Choroid plexus epithelial cell (primary cell): ENCODE measurements around the gene NUMBL.
"Not testable (repeated sequence)": the region's sequence is repeated elsewhere in the genome, so short reads cannot be mapped to it uniquely, and the experiment has no call there.

Experiments used
- DNase-seq: peaks from one replicate; pipeline ENCODE4 v3.0.0-alpha.2; 2010; ENCODE audit warnings: low read depth
- H3K4me3 ChIP-seq: 2 replicates; pipeline ENCODE4 v1.5.1; 2011; ENCODE audit warnings: low read depth, mild to moderate bottlenecking, control low read depth, low read length, moderate library complexity
- TF ChIP-seq, protein P1 (sequence below): conservative IDR thresholded peaks from 2 replicates; pipeline ENCODE4 v1.5.1; 2011; ENCODE audit warnings: low read depth, mild to moderate bottlenecking, control low read depth, inconsistent platforms, low read length, moderate library complexity

The NUMBL gene

DNA sequence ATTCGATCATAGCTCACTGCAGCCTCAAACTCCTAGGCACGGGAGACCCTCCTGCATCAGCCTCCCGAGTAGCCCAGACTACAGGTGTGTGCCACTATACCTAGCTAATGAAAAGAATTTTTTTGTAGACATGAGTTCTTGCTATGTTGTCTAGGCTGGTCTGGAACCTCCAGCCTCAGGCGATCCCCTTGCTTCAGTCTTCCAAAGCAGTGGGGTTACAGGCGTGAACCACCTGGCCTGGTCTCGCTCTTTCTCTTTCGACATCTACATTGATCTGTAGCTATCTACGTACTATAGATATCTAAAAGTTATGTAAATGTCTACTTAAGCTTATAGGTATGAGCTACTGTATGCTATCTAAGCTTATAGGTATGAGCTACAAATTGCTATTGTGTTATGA lies 32.4 kb downstream of the NUMBL start:
- no peak overlapping the region for H3K4me3 ChIP-seq
- TF ChIP-seq, protein P1, sequence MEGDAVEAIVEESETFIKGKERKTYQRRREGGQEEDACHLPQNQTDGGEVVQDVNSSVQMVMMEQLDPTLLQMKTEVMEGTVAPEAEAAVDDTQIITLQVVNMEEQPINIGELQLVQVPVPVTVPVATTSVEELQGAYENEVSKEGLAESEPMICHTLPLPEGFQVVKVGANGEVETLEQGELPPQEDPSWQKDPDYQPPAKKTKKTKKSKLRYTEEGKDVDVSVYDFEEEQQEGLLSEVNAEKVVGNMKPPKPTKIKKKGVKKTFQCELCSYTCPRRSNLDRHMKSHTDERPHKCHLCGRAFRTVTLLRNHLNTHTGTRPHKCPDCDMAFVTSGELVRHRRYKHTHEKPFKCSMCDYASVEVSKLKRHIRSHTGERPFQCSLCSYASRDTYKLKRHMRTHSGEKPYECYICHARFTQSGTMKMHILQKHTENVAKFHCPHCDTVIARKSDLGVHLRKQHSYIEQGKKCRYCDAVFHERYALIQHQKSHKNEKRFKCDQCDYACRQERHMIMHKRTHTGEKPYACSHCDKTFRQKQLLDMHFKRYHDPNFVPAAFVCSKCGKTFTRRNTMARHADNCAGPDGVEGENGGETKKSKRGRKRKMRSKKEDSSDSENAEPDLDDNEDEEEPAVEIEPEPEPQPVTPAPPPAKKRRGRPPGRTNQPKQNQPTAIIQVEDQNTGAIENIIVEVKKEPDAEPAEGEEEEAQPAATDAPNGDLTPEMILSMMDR: no peak
- DNase-seq: no peak

- H3K4me3 ChIP-seq, DNase-seq: not testable (repeated sequence)
Observed at GRCh38 chr19:40655684-40656083, 34.8 kb downstream of the NUMBL start.

DNA sequence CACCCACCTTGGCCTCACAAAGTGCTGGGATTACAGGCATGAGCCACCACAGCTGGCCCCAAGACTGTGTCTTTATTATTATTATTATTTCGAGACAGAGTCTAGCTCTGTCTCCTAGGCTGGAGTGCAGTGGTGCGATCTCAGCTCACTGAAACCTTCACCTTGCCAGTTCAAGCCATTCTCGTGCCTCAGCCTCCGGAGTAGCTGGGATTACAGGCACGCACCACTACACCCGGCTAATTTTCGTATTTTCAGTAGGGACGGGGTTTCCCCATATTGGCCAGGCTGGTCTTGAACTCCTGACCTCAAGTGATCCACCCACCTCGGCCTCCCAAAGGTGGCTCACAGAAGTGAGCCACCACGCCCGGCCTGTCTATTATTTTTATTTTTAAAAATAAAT lies 38.1 kb downstream of the NUMBL start:
- not testable (repeated sequence) for H3K4me3 ChIP-seq, DNase-seq

- TF ChIP-seq, protein P1: no peak
- DNase-seq: peak; percentile 43
- no peak overlapping the region for H3K4me3 ChIP-seq
Observed at GRCh38 chr19:40650749-40651305, 39.6 kb downstream of the NUMBL start.

DNA sequence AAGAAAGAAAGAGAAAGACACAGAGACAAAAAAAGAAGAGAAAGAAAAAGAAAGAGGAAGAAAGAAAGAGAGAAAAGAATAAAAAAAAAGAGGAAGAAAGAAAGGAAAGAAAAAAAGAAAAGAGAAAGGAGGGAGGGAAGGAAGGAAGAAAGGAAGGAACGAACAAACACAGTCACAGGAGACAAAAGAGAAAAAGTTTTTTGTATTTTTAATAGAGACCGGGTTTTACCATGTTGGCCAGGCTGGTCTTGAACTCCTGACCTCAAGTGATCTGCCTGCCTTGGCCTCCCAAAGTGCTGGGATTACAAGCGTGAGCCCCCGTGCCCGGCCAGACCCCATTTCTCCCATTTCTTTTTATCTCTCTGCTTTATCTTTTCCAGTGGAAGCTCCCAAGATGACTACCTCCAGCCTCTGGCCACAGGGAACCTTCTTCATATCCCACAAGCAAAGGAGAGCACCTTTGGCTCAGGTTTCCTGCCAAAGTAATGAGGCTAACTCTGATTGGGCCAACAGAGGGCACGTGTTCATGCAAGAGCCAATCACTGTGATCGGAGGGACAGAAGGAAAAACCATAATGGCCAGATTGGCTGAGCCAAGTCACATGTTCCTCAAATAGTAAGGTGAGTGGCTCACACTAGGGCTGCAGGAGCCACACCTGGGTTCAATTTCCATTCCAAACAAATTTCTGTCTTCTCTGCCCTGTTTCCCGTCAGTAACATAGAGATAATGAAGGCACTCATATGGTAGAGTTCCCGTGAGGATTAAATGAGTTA lies 40.4 kb downstream of the NUMBL start:
- DNase-seq, H3K4me3 ChIP-seq: not testable (repeated sequence)

DNA sequence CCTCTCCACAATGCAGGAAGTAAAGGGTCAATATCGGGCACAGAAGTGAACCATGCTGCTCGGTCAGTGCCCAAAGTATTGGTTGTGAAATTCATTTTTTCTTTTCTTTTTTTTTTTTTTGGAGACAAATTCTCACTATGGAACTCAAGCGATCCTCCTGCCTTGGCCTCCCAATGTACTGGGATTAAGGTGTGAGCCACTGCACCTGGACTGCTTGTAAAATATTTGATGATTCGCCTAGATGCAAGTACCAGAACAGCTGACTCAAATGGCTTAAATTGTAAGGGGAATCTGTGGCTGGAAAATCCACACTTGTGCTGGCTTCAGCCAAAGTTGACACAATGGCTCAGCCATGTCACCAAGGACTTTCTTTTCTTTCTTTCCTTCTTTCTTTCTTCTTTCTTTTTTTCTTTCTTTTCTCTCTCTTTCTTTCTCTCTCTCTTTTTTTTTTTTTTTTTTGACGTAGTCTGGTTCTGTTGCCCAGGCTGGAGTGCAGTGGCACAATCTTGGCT lies 43.7 kb downstream of the NUMBL start:
- no peak overlapping the region for H3K4me3 ChIP-seq
- TF ChIP-seq, protein P1: no peak
- no peak for DNase-seq

DNA sequence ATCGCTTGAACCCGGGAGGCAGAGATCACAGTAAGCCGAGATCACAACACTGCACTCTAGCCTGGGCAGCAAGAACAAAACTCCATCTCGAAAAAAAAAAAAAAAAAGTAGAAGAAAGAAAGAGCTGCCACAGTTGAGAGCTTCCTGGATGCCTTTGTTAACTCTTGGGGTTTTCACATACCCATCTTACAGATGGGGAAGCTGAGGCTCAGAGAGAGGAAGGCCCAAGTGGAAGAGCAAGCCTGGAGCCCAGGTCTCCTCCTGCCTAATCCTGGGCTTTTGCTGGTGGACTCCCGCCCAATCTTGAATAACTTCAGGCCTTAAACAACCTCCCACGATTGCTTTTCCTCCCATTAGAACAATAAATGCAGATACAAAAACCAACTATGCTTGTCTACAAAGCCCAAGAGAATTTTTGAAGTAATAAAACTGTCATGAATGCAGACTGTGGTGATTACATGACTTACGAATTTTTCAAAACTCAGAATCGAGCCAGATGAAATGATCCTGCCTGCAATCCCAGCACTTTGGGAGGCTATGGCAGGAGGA lies 47.6 kb downstream of the NUMBL start:
- no peak for DNase-seq
- no peak overlapping the region for H3K4me3 ChIP-seq
- TF ChIP-seq, protein P1: no peak

DNA sequence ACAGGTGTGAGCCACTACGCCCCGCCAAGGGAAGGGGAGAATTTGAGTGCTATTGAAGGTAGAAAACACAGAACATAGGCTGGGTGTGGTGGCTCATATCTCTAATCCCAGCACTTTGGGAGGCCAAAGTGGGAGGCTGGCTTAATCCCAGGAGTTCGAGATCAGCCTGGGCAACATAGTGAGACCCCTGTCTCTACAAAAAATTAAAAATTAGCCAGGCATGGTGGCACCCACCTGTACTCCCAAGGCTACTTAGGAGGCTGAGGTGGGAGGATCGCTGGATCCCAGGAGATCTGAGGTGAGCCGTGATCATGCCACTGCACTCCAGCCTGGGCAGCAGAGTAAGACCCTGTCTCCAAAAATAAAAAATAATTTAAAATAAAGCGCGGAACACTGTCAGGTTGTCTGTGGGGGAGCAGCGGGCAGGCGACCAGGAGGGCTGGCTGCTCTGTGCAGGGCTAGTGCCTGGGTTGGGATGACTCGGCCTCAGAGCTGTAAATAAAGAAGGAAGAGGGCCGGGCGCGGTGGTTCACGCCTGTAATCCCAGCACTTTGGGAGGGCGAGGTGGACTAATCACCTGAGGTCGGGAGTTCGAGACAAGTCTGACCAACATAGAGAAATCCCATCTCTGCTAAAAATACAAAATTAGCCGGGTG lies 48.3 kb downstream of the NUMBL start:
- no peak for DNase-seq
- TF ChIP-seq, protein P1: no peak
- no peak overlapping the region for H3K4me3 ChIP-seq
